NT2/D1 (cell line): ENCODE measurements around the gene CBLIF.

Source experiments
- YY1 ChIP-seq: IDR thresholded peaks from 2 replicates; pipeline ENCODE4 v1.6.1; 2011; ENCODE audit not compliant: insufficient read length, insufficient read depth
- ZNF274 ChIP-seq: IDR thresholded peaks from 2 replicates; pipeline ENCODE4 v1.6.1; 2011; ENCODE audit warnings: mild to moderate bottlenecking, low read depth, low read length

DNA sequence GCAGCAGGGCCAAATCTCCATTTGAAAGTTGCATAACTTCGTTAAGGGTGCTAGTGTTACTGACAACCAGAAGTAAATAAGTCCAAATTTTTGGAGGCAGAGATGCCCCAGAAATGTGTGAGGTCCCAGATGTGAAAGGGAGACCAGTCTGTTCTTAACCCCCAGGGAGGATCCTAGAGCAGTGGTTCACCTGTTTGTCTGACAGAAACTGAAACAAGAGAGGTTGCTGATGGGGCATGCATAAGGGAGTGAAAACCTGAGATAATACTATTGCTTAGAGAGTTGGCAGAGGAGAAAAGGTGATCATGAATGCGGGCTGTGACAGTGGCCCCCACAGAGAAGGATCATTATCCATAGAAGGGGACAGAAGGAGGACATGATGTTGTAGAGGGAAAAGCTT is 3.8 kb downstream of the CBLIF start:
- TF ChIP-seq ZNF274 (no peak), YY1 (no peak)
